ENCODE data around the gene EPS8L3. TPM values are rescaled to one million over a fixed set of nuclear protein-coding genes. Genes with fewer than 3 reads are reported as not detected.

Gene EPS8L3
- polyA plus RNA-seq, 4 donors, result 167 to 736 (median 401) TPM

DNA sequence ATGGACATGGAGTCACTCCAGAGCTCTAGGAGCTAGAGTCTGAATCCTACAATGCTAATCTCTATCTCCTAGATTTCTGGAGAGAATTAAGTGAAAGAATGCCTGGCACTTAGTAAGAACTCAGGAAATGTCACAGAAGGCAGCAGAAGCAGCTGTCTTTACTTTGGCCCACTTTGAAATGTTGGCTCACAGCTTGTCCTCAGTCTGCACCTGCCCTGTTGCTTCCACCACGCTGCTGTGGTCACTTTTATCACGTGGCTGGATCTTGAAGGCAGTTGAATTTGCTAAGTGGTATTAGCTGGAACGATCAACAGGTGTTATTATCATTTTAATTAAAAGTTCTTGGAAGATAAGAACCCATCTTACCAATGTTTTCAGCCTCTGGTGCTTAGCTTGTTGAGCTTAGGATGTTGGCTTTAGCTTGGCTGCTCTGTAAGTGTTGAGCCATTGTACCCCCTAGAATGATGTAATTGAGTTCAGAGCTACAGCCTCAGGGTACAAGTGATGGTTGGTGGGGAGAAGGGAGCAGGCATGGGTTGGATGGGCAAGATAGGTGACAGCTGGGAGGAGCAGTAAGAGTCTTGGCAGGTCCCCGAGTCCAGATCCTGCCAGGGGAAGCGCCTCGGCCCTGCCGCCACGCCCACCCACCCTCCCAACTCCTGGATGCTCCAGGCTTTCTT is 41.9 kb upstream of the EPS8L3 start:
- Histone ChIP-seq H3K9me3 (ENCODE audit: control insufficient read depth in 2 of 2, insufficient read depth in 1 of 2, low read depth in 1 of 2, low read length in 1 of 2) (no peaks in the 10 kb centered on the region), H3K4me3 (ENCODE audit: low read depth in 1 of 3, low read length in 3 of 3) (no peak overlapping the region), H3K27ac (ENCODE audit: low read depth in 1 of 3, low read length in 2 of 3) (no peak overlapping the region), H3K4me1 (ENCODE audit: control insufficient read depth in 3 of 3, insufficient read depth in 2 of 3, low read depth in 1 of 3, low read length in 2 of 3) (no peaks in the 10 kb centered on the region), H3K27me3 (ENCODE audit: control insufficient read depth in 3 of 3, insufficient read depth in 3 of 3, low read length in 3 of 3) (no peaks in the 10 kb centered on the region), H3K36me3 (ENCODE audit: control insufficient read depth in 3 of 3, insufficient read depth in 2 of 3, low read depth in 1 of 3, low read length in 3 of 3) (no peaks in the 10 kb centered on the region)
- no peak for FAIRE-seq
- 56 to 67% (median 67%) methylated on average over 8 of the region's 8 CpGs for WGBS, 3 donors
- DNase-seq, result no peak

- Histone ChIP-seq H3K27me3 (ENCODE audit: control insufficient read depth in 3 of 3, insufficient read depth in 3 of 3, low read length in 3 of 3) (no peaks in the 10 kb centered on the region), H3K4me3 (ENCODE audit: low read depth in 1 of 3, low read length in 3 of 3) (no peak overlapping the region), H3K9me3 (ENCODE audit: control insufficient read depth in 2 of 2, insufficient read depth in 1 of 2, low read depth in 1 of 2, low read length in 1 of 2) (no peaks in the 10 kb centered on the region), H3K4me1 (ENCODE audit: control insufficient read depth in 3 of 3, insufficient read depth in 2 of 3, low read depth in 1 of 3, low read length in 2 of 3) (no peaks in the 10 kb centered on the region), H3K27ac (ENCODE audit: low read depth in 1 of 3, low read length in 2 of 3) (no peak overlapping the region), H3K36me3 (ENCODE audit: control insufficient read depth in 3 of 3, insufficient read depth in 2 of 3, low read depth in 1 of 3, low read length in 3 of 3) (no peaks in the 10 kb centered on the region)
- DNase-seq, result no peak
- WGBS, 3 donors, result 88 to 91% (median 89%) methylated on average over 4 of the region's 4 CpGs
- FAIRE-seq, result no peak
Observed at GRCh38 chr1:109804660-109805059, 40.9 kb upstream of the EPS8L3 start.

GRCh38 chr1:109803901-109804331 is 40.2 kb upstream of the EPS8L3 start:
- Histone ChIP-seq H3K36me3 (ENCODE audit: control insufficient read depth in 3 of 3, insufficient read depth in 2 of 3, low read depth in 1 of 3, low read length in 3 of 3) (no peaks in the 10 kb centered on the region), H3K4me1 (ENCODE audit: control insufficient read depth in 3 of 3, insufficient read depth in 2 of 3, low read depth in 1 of 3, low read length in 2 of 3) (no peaks in the 10 kb centered on the region), H3K4me3 (ENCODE audit: low read depth in 1 of 3, low read length in 3 of 3) (no peak overlapping the region), H3K27me3 (ENCODE audit: control insufficient read depth in 3 of 3, insufficient read depth in 3 of 3, low read length in 3 of 3) (no peaks in the 10 kb centered on the region), H3K27ac (ENCODE audit: low read depth in 1 of 3, low read length in 2 of 3) (no peak overlapping the region), H3K9me3 (ENCODE audit: control insufficient read depth in 2 of 2, insufficient read depth in 1 of 2, low read depth in 1 of 2, low read length in 1 of 2) (no peaks in the 10 kb centered on the region)
- FAIRE-seq, result no peak
- no peak for DNase-seq
- 79 to 92% (median 85%) methylated on average over 10 of the region's 10 CpGs for WGBS, 3 donors

DNA sequence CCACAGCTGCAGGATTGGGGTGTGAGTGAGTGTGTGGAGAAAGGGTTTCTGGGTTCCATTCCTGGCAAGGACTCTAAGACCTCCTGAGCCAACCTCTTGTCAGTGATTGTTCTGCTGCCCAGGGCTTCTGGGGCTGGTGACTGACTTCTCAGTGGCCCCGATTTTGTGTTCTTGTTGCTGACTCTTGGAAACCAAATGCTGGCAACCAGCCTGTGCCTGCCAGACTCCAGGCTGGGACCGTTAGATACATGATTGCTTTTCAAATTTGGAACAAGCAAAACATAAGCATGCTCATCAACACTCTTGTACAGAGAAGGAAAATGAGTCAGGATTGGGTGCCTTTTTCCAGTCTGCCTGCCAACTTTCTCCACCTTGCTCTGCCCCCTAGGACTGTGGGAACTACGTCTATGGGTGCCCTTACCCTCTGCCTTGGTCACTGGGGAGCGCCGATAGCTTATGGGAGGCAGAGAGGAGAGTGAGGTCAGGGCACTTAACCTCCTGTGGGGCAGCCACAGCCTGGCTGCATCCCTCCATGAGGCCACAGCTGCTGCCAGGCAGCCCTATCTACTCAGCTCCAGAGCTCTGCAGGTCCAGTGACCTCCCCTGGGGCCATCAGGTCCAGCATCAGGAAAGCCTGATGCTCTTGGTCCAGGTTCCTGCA is 39.3 kb upstream of the EPS8L3 start:
- 69 to 86% (median 78%) methylated on average over 5 of the region's 5 CpGs for WGBS, 3 donors
- H3K27ac ChIP-seq (ENCODE audit: low read depth in 1 of 3, low read length in 2 of 3), result peak overlapping the region in 1 of 3 donors; percentile 71

DNA sequence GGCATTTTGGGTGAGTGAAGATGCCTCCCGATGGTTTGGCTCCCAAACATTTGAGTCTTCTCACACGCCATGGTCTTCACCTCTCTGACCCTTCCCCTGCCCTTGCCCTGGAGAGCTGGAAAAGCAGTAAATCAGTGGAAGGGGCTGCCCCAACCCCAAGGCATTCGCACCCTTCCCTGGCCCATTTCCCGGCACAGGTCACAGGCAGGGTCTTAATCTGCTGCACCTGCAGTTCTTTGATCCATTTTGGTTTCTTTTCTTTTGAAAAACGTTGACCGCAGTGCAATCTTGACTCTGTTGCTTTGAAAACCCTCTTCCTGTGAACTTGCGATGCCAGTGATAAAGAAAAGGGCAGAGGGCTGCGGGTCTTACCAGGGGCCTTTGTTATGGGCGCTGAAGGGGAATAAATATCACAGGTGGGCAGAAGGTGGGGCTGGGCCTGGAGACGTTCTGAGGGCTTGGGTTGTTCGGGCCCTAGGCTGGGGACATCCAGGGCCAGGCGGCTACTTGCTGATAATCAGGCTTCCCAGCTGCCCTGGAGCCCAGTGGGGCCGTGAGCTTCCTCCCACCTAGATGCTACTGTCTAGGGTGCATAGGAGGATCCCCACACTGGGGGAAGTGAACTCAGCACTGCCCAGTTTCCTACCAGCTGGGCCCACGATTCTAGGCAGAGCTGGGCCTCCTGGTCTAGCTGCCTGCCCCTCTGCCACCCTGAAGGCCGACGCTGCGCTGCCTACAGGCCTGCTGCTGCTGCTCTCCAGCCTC is 38.6 kb upstream of the EPS8L3 start:
- WGBS, 3 donors, result 74 to 80% (median 77%) methylated on average over 17 of the region's 17 CpGs
- Histone ChIP-seq H3K4me1 (ENCODE audit: control insufficient read depth in 3 of 3, insufficient read depth in 2 of 3, low read depth in 1 of 3, low read length in 2 of 3) (peaks cover 0 to 4% (median 2%) of the 10 kb centered on the region in 3 donors), H3K36me3 (ENCODE audit: control insufficient read depth in 3 of 3, insufficient read depth in 2 of 3, low read depth in 1 of 3, low read length in 3 of 3) (no peaks in the 10 kb centered on the region), H3K9me3 (ENCODE audit: control insufficient read depth in 2 of 2, insufficient read depth in 1 of 2, low read depth in 1 of 2, low read length in 1 of 2) (no peaks in the 10 kb centered on the region), H3K27me3 (ENCODE audit: control insufficient read depth in 3 of 3, insufficient read depth in 3 of 3, low read length in 3 of 3) (no peaks in the 10 kb centered on the region), H3K4me3 (ENCODE audit: low read depth in 1 of 3, low read length in 3 of 3) (no peak overlapping the region), H3K27ac (ENCODE audit: low read depth in 1 of 3, low read length in 2 of 3) (peak overlapping the region in 2 of 3 donors; percentile 12 to 76)
- DNase-seq (peak in 1 of 2 donors; percentile 31), FAIRE-seq (no peak)

More for the DNA sequence above, 39.3 kb upstream of the EPS8L3 start:
- no peak for FAIRE-seq
- no peak for DNase-seq
- Histone ChIP-seq H3K36me3 (ENCODE audit: control insufficient read depth in 3 of 3, insufficient read depth in 2 of 3, low read depth in 1 of 3, low read length in 3 of 3) (no peaks in the 10 kb centered on the region), H3K9me3 (ENCODE audit: control insufficient read depth in 2 of 2, insufficient read depth in 1 of 2, low read depth in 1 of 2, low read length in 1 of 2) (no peaks in the 10 kb centered on the region), H3K4me1 (ENCODE audit: control insufficient read depth in 3 of 3, insufficient read depth in 2 of 3, low read depth in 1 of 3, low read length in 2 of 3) (peaks cover 0 to 2% (median 0%) of the 10 kb centered on the region in 3 donors), H3K27me3 (ENCODE audit: control insufficient read depth in 3 of 3, insufficient read depth in 3 of 3, low read length in 3 of 3) (no peaks in the 10 kb centered on the region), H3K4me3 (ENCODE audit: low read depth in 1 of 3, low read length in 3 of 3) (no peak overlapping the region)

DNA sequence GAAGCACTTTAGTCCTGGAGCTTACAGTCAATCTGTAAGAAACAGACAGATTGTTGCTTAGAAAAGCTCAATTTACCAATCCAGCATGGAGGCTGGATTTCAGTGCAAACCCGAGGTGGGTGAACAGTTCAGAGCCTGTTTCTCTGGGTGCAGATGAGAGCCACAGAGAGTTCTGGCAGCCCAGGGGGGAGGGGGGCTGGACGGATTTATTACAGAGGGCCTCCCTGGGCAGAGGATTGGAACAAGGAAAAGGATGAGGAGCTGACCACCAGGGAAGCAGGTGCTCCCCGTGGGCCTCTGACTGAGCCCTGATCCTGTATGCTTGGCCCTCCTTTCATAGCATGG is 38.0 kb upstream of the EPS8L3 start:
- peaks cover 0 to 5% (median 2%) of the 10 kb centered on the region in 3 donors for H3K4me1 ChIP-seq (ENCODE audit: control insufficient read depth in 3 of 3, insufficient read depth in 2 of 3, low read depth in 1 of 3, low read length in 2 of 3)
- no peaks in the 10 kb centered on the region for H3K36me3 ChIP-seq (ENCODE audit: control insufficient read depth in 3 of 3, insufficient read depth in 2 of 3, low read depth in 1 of 3, low read length in 3 of 3)
- no peaks in the 10 kb centered on the region for H3K27me3 ChIP-seq (ENCODE audit: control insufficient read depth in 3 of 3, insufficient read depth in 3 of 3, low read length in 3 of 3)
- H3K27ac ChIP-seq (ENCODE audit: low read depth in 1 of 3, low read length in 2 of 3), result peak overlapping the region in 2 of 3 donors; percentile 12 to 76
- WGBS, 3 donors, result 76 to 87% (median 77%) methylated on average over 3 of the region's 3 CpGs
- DNase-seq (no peak), FAIRE-seq (no peak)
- no peaks in the 10 kb centered on the region for H3K9me3 ChIP-seq (ENCODE audit: control insufficient read depth in 2 of 2, insufficient read depth in 1 of 2, low read depth in 1 of 2, low read length in 1 of 2)
- no peak overlapping the region for H3K4me3 ChIP-seq (ENCODE audit: low read depth in 1 of 3, low read length in 3 of 3)

GRCh38 chr1:109800291-109800690 is 36.6 kb upstream of the EPS8L3 start:
- Histone ChIP-seq H3K9me3 (ENCODE audit: control insufficient read depth in 2 of 2, insufficient read depth in 1 of 2, low read depth in 1 of 2, low read length in 1 of 2) (no peaks in the 10 kb centered on the region), H3K27me3 (ENCODE audit: control insufficient read depth in 3 of 3, insufficient read depth in 3 of 3, low read length in 3 of 3) (no peaks in the 10 kb centered on the region), H3K4me3 (ENCODE audit: low read depth in 1 of 3, low read length in 3 of 3) (no peak overlapping the region), H3K27ac (ENCODE audit: low read depth in 1 of 3, low read length in 2 of 3) (no peak overlapping the region), H3K36me3 (ENCODE audit: control insufficient read depth in 3 of 3, insufficient read depth in 2 of 3, low read depth in 1 of 3, low read length in 3 of 3) (no peaks in the 10 kb centered on the region), H3K4me1 (ENCODE audit: control insufficient read depth in 3 of 3, insufficient read depth in 2 of 3, low read depth in 1 of 3, low read length in 2 of 3) (peaks cover 0 to 10% (median 2%) of the 10 kb centered on the region in 3 donors)
- FAIRE-seq (no peak), DNase-seq (no peak)

DNA sequence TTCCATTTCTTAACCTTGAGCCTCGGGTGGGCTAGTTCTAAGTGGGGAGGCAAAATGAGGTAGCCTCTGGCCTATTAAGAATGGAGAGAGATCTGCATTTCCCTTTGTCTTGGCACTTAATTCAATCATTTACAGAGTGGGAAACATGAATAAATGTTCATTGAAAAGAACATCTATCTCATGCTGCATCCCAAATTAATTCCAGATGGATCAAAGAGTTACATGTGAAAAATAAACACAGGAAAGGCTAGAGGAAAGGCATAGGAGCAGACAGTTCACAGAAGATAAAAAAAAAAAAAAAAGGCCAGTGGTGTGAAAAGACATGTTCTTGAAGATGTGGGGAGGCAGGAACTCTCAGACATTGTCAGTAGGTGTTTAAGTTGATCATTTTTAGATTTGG is 35.7 kb upstream of the EPS8L3 start:
- Histone ChIP-seq H3K4me1 (ENCODE audit: control insufficient read depth in 3 of 3, insufficient read depth in 2 of 3, low read depth in 1 of 3, low read length in 2 of 3) (peaks cover 6 to 14% (median 7%) of the 10 kb centered on the region in 3 donors), H3K4me3 (ENCODE audit: low read depth in 1 of 3, low read length in 3 of 3) (no peak overlapping the region), H3K36me3 (ENCODE audit: control insufficient read depth in 3 of 3, insufficient read depth in 2 of 3, low read depth in 1 of 3, low read length in 3 of 3) (no peaks in the 10 kb centered on the region), H3K27me3 (ENCODE audit: control insufficient read depth in 3 of 3, insufficient read depth in 3 of 3, low read length in 3 of 3) (no peaks in the 10 kb centered on the region), H3K9me3 (ENCODE audit: control insufficient read depth in 2 of 2, insufficient read depth in 1 of 2, low read depth in 1 of 2, low read length in 1 of 2) (no peaks in the 10 kb centered on the region), H3K27ac (ENCODE audit: low read depth in 1 of 3, low read length in 2 of 3) (no peak overlapping the region)
- no peak for FAIRE-seq
- 23 to 40% (median 39%) methylated on average over 1 of the region's 1 CpG for WGBS, 3 donors
- no peak for DNase-seq
